DMS53 treated with DMSO at 0.1 percent for 48 hours (cell line): ENCODE data around the gene CD200.

Experiments
- DNase-seq: peaks from one replicate; lab custom pipeline; 2025; ENCODE audit not compliant: unreplicated experiment; lab: John Stamatoyannopoulos, UW

The CD200 gene

GRCh38 chr3:112331851-112332250, 1.1 kb upstream of the CD200 start:
- no peak for DNase-seq

GRCh38 chr3:112333381-112334317, 693 bp downstream of the CD200 start:
- DNase-seq, result no peak

- no peak for DNase-seq
These were observed 1.9 kb downstream of the CD200 start for GRCh38 chr3:112334691-112335433.

- DNase-seq, result no peak
These were observed 2.5 kb downstream of the CD200 start for GRCh38 chr3:112335434-112335781.

- no peak for DNase-seq
These were observed 5.2 kb downstream of the CD200 start for GRCh38 chr3:112338021-112338726.

GRCh38 chr3:112338727-112339056, 5.7 kb downstream of the CD200 start:
- DNase-seq, result no peak

- no peak for DNase-seq
These were observed 6.2 kb downstream of the CD200 start for GRCh38 chr3:112339134-112339533.

- DNase-seq, result no peak
These were observed 6.7 kb downstream of the CD200 start for GRCh38 chr3:112339609-112340008.

GRCh38 chr3:112341386-112341785, 8.4 kb downstream of the CD200 start:
- DNase-seq, result no peak

GRCh38 chr3:112345681-112346080, 12.7 kb downstream of the CD200 start:
- DNase-seq, result no peak

- DNase-seq, result no peak
These were observed 13.7 kb downstream of the CD200 start for GRCh38 chr3:112346491-112347122.

- no peak for DNase-seq
These were observed 16.0 kb downstream of the CD200 start for GRCh38 chr3:112348943-112349342.

- DNase-seq, result no peak
These were observed 16.6 kb downstream of the CD200 start for GRCh38 chr3:112349557-112349956.

- DNase-seq, result no peak
These were observed 17.3 kb downstream of the CD200 start for GRCh38 chr3:112350018-112350810.

GRCh38 chr3:112351036-112351435, 18.1 kb downstream of the CD200 start:
- no peak for DNase-seq

GRCh38 chr3:112351823-112352222, 18.9 kb downstream of the CD200 start:
- no peak for DNase-seq

GRCh38 chr3:112352720-112353119, 19.8 kb downstream of the CD200 start:
- DNase-seq, result no peak

- DNase-seq, result no peak
These were observed 20.4 kb downstream of the CD200 start for GRCh38 chr3:112353365-112353764.

- DNase-seq, result no peak
These were observed 21.8 kb downstream of the CD200 start for GRCh38 chr3:112354642-112355306.

- DNase-seq, result no peak
These were observed 22.3 kb downstream of the CD200 start for GRCh38 chr3:112355307-112355687.
